ENCODE measurements around the gene HECW1. TPM values are rescaled to one million over a fixed set of nuclear protein-coding genes. Genes with fewer than 3 reads are reported as not detected.

Gene HECW1
- polyA plus RNA-seq, 1 donor (not counting 4 experiments of a cell fraction or from before 2014, with no cell fraction given): not detected

GRCh38 chr7:43248553-43248952, 136.1 kb downstream of the HECW1 start:
- H3K27me3 ChIP-seq (ENCODE audit: control insufficient read depth, extremely low read depth, insufficient read depth, low read length): peaks cover 7% of the 10 kb centered on the region
- no peak overlapping the region for H3K27ac ChIP-seq (ENCODE audit: control insufficient read depth, insufficient read depth, low read length)
- no peaks in the 10 kb centered on the region for H3K9me1 ChIP-seq (ENCODE audit: control insufficient read depth, extremely low read depth, insufficient read depth, low read length)
- FAIRE-seq: no peak
- H3K9ac ChIP-seq (ENCODE audit: control insufficient read depth, extremely low read depth, insufficient read depth, low read length): no peak overlapping the region
- no peak overlapping the region for H3K4me3 ChIP-seq (ENCODE audit: control insufficient read depth in 2 of 3, extremely low read depth in 1 of 3, insufficient read depth in 2 of 3, low read depth in 1 of 3, low read length in 3 of 3)
- TF ChIP-seq EZH2 (IDR thresholded peaks at IDR 0.05; ENCODE audit: low read length): no peak
- no peak for TF ChIP-seq CTCF (optimal IDR thresholded peaks at IDR 0.05 in 1 of 3, IDR thresholded peaks at IDR 0.05 in 1 of 3, conservative IDR thresholded peaks at IDR 0.05 in 1 of 3; ENCODE audit: extremely low read depth in 1 of 3, insufficient read depth in 2 of 3, low read length in 3 of 3)
- no peaks in the 10 kb centered on the region for H4K20me1 ChIP-seq (ENCODE audit: control insufficient read depth, extremely low read depth, insufficient read depth, low read length)
- no peaks in the 10 kb centered on the region for H3K4me1 ChIP-seq (ENCODE audit: control insufficient read depth, extremely low read depth, insufficient read depth, low read length)
- dilution Hi-C loops (cut with MboI; ENCODE audit: extremely low pct_ligation_motif_present, low sequenced_read_pairs): no loop called here
- H3K36me3 ChIP-seq (ENCODE audit: control insufficient read depth in 2 of 2, extremely low read depth in 1 of 2, insufficient read depth in 2 of 2, low read length in 2 of 2): no peaks in the 10 kb centered on the region
- H2AFZ ChIP-seq (ENCODE audit: control insufficient read depth, low read length): no peak overlapping the region
- no peak for DNase-seq (ENCODE audit: low read depth, low spot score)
- H3K4me2 ChIP-seq (ENCODE audit: control insufficient read depth, extremely low read depth, insufficient read depth, low read depth, low read length): no peak overlapping the region
- no peaks in the 10 kb centered on the region for H3K9me3 ChIP-seq (ENCODE audit: control insufficient read depth, low read depth, low read length)
- no peaks in the 10 kb centered on the region for H3K79me2 ChIP-seq (ENCODE audit: control insufficient read depth, insufficient read depth, low read length)

- no peaks in the 10 kb centered on the region for H4K20me1 ChIP-seq (ENCODE audit: control insufficient read depth, extremely low read depth, insufficient read depth, low read length)
- H3K79me2 ChIP-seq (ENCODE audit: control insufficient read depth, insufficient read depth, low read length): no peaks in the 10 kb centered on the region
- no peak for TF ChIP-seq CTCF (optimal IDR thresholded peaks at IDR 0.05 in 1 of 3, IDR thresholded peaks at IDR 0.05 in 1 of 3, conservative IDR thresholded peaks at IDR 0.05 in 1 of 3; ENCODE audit: extremely low read depth in 1 of 3, insufficient read depth in 2 of 3, low read length in 3 of 3)
- TF ChIP-seq EZH2 (IDR thresholded peaks at IDR 0.05; ENCODE audit: low read length): no peak
- no peak overlapping the region for H3K4me3 ChIP-seq (ENCODE audit: control insufficient read depth in 2 of 3, extremely low read depth in 1 of 3, insufficient read depth in 2 of 3, low read depth in 1 of 3, low read length in 3 of 3)
- H3K4me1 ChIP-seq (ENCODE audit: control insufficient read depth, extremely low read depth, insufficient read depth, low read length): no peaks in the 10 kb centered on the region
- no peak overlapping the region for H3K4me2 ChIP-seq (ENCODE audit: control insufficient read depth, extremely low read depth, insufficient read depth, low read depth, low read length)
- no peak overlapping the region for H2AFZ ChIP-seq (ENCODE audit: control insufficient read depth, low read length)
- DNase-seq (ENCODE audit: low read depth, low spot score) (no peak), FAIRE-seq (no peak)
- no peak overlapping the region for H3K9ac ChIP-seq (ENCODE audit: control insufficient read depth, extremely low read depth, insufficient read depth, low read length)
- dilution Hi-C loops (cut with MboI; ENCODE audit: extremely low pct_ligation_motif_present, low sequenced_read_pairs): no loop called here
- no peaks in the 10 kb centered on the region for H3K9me1 ChIP-seq (ENCODE audit: control insufficient read depth, extremely low read depth, insufficient read depth, low read length)
- H3K27ac ChIP-seq (ENCODE audit: control insufficient read depth, insufficient read depth, low read length): no peak overlapping the region
- H3K9me3 ChIP-seq (ENCODE audit: control insufficient read depth, low read depth, low read length): no peaks in the 10 kb centered on the region
- H3K36me3 ChIP-seq (ENCODE audit: control insufficient read depth in 2 of 2, extremely low read depth in 1 of 2, insufficient read depth in 2 of 2, low read length in 2 of 2): no peaks in the 10 kb centered on the region
- H3K27me3 ChIP-seq (ENCODE audit: control insufficient read depth, extremely low read depth, insufficient read depth, low read length): peaks cover 7% of the 10 kb centered on the region
These were observed 136.7 kb downstream of the HECW1 start for GRCh38 chr7:43248961-43249822.

Data from keratinocyte (primary cell).